K562 (cell line): ENCODE results near the gene NAA38. TPM values are rescaled to one million over a fixed set of nuclear protein-coding genes. Genes with fewer than 3 reads are reported as not detected.
A peak's percentile ranks its signal among the peaks of the same experiment; 100 is the strongest.

Experiments
- ATAC-seq: fragments of 200-7000 bp; cut with Tn5 transposase; 3 replicates; pipeline ENCODE4 v1.9.1; 2020; ENCODE audit warnings: moderate library complexity
- BruUV-seq: library from RNA; stranded (reverse); fragments of 400-500 nt; replicated peaks from 2 replicates; lab custom pipeline; 2021; lab: Mats Ljungman, UMichigan
- CTCF ChIA-PET: fragments of 300-600 bp; formaldehyde crosslinking; extraction: SDS; loops from one replicate; lab custom pipeline; 2021; ENCODE audit warnings: low intra/inter-chr PET ratio; lab: Yijun Ruan, JAX
- POLR2A ChIA-PET: fragments of 300-600, 350-650 bp; sonication (Branson Sonifier 250); formaldehyde crosslinking; extraction: SDS; loops from one replicate; lab custom pipeline; 2021; ENCODE audit warnings: antibody characterized with exemption, inconsistent platforms; lab: Yijun Ruan, JAX
- DNase-seq, 4 experiments: peaks; one replicate each; pipeline versions ENCODE4 v3.0.0 to v3.0.0-alpha.2; 2011 to 2018; ENCODE audit warnings: low spot score in 3 of 4, mixed read lengths in 3 of 4; ENCODE audit errors: extremely low read depth in 1 of 4
- FAIRE-seq: peaks from 2 replicates; lab custom pipeline; 2011; peaks lifted over from hg19 to GRCh38; lab: Jason Lieb, UNC
- H2AFZ ChIP-seq: 2 replicates; pipeline ENCODE4 v1.6.0; 2011; ENCODE audit warnings: low read depth, low read length, control low read depth, inconsistent platforms
- H3K27ac ChIP-seq: fragments of 200-600 bp; 3 replicates; pipeline ENCODE4 v1.8.0; 2011; ENCODE audit warnings: low read depth, mild to moderate bottlenecking, control low read depth, inconsistent platforms, low read length, moderate library complexity, mixed read lengths; ENCODE audit errors: extremely low read depth
- H3K27me3 ChIP-seq, 2 experiments: fragments of 300-600 bp in 1 of 2; 2 replicates in 1 of 2; 3 replicates in 1 of 2; pipeline versions ENCODE4 v1.6.0 to v1.8.0; 2011; ENCODE audit warnings: inconsistent platforms in 2 of 2, low read length in 2 of 2, mild to moderate bottlenecking in 1 of 2, mixed read lengths in 1 of 2, moderate library complexity in 1 of 2; ENCODE audit not compliant: control insufficient read depth in 2 of 2, insufficient read depth in 2 of 2
- H3K36me3 ChIP-seq: fragments of 300-600 bp; 3 replicates; pipeline ENCODE4 v1.8.0; 2011; ENCODE audit warnings: mild to moderate bottlenecking, low read length, inconsistent platforms; ENCODE audit not compliant: control insufficient read depth, insufficient read depth
- H3K4me1 ChIP-seq, 2 experiments: fragments of 200-600 bp in 1 of 2; replicated peaks in 1 of 2; 2 replicates in 1 of 2; 3 replicates in 1 of 2; pipeline versions ENCODE4 v1.5.1 to v1.8.0; 2011; ENCODE audit warnings: inconsistent platforms in 2 of 2, low read length in 2 of 2, mild to moderate bottlenecking in 1 of 2, mixed read lengths in 1 of 2, moderate library complexity in 1 of 2; ENCODE audit not compliant: control insufficient read depth in 2 of 2, insufficient read depth in 2 of 2
- H3K4me2 ChIP-seq: 2 replicates; pipeline ENCODE4 v1.6.1; 2011; ENCODE audit warnings: low read length, control low read depth, inconsistent platforms, mixed read lengths; ENCODE audit not compliant: insufficient read depth
- H3K4me3 ChIP-seq: fragments of 200-600 bp; sonication (generic), shearing (Covaris generic); 2 replicates; pipeline ENCODE4 v1.5.1; 2016; ENCODE audit warnings: control low read depth, inconsistent platforms
- H3K79me2 ChIP-seq: fragments of 200-600 bp; 3 replicates; pipeline ENCODE4 v1.8.0; 2011; ENCODE audit warnings: low read length, inconsistent platforms; ENCODE audit not compliant: control insufficient read depth, insufficient read depth
- H3K9ac ChIP-seq, 2 experiments: 2 replicates each; pipeline versions ENCODE4 v1.6.0 to v1.6.1; 2011; ENCODE audit warnings: low read depth in 2 of 2, low read length in 2 of 2, control low read depth in 1 of 2, inconsistent platforms in 1 of 2, mild to moderate bottlenecking in 1 of 2, mixed read lengths in 1 of 2; ENCODE audit not compliant: insufficient read depth in 1 of 2
- H3K9me1 ChIP-seq: one replicate; pipeline ENCODE4 v1.6.0; 2011; ENCODE audit warnings: inconsistent platforms, mild to moderate bottlenecking, low read length, moderate library complexity; ENCODE audit not compliant: control insufficient read depth, insufficient read depth
- H3K9me3 ChIP-seq: replicated peaks from 2 replicates; pipeline ENCODE4 v1.5.1; 2011; ENCODE audit warnings: low read depth, low read length, inconsistent platforms; ENCODE audit not compliant: control insufficient read depth, insufficient read depth
- H4K20me1 ChIP-seq: replicated peaks from 2 replicates; pipeline ENCODE4 v1.6.1; 2011; ENCODE audit warnings: low read length, inconsistent platforms, mixed read lengths; ENCODE audit not compliant: control insufficient read depth, insufficient read depth
- HDAC8 ChIP-seq: fragments of 450-650 bp; IDR thresholded peaks from 2 replicates; pipeline ENCODE4 v1.6.1; 2016; ENCODE audit warnings: mild to moderate bottlenecking, missing genetic modification characterization, moderate library complexity, missing compliant biosample characterization
- HEY1 ChIP-seq: fragments of 250-450 bp; sonication (Bioruptor Pico); IDR thresholded peaks from 2 replicates; pipeline ENCODE4 v1.5.0; 2020; ENCODE audit warnings: mild to moderate bottlenecking, moderate library complexity, borderline replicate concordance
- MEF2D ChIP-seq: conservative IDR thresholded peaks from 2 replicates; pipeline ENCODE4 v1.6.1; 2016; ENCODE audit warnings: low read depth, missing genetic modification characterization, missing compliant biosample characterization
- MTA1 ChIP-seq: fragments of 450-650 bp; IDR thresholded peaks from 2 replicates; pipeline ENCODE4 v1.6.1; 2017; ENCODE audit warnings: borderline replicate concordance
- NFIC ChIP-seq: fragments of 450-650 bp; IDR thresholded peaks from 2 replicates; pipeline ENCODE4 v1.6.1; 2017; ENCODE audit warnings: mild to moderate bottlenecking, inconsistent platforms
- PPARD ChIP-seq: fragments of 250-450 bp; sonication (Bioruptor Pico); IDR thresholded peaks from 2 replicates; pipeline ENCODE4 v1.8.0; 2022; ENCODE audit warnings: inconsistent platforms, mild to moderate bottlenecking, moderate library complexity
- ZNF431 ChIP-seq: sonication (generic); formaldehyde crosslinking; IDR thresholded peaks from 2 replicates; pipeline ENCODE4 v1.8.0; 2022; ENCODE audit warnings: mild to moderate bottlenecking, missing genetic modification reagents
- WGBS: fragments of 100-300 bp; shearing (Covaris generic); methylation state at CpG from one replicate; pipeline ENCODE4 v1.1.6; 2016; ENCODE audit warnings: low coverage, mixed read lengths; ENCODE audit not compliant: insufficient coverage; ENCODE audit errors: missing lambda C conversion rate; 5-methylcytosine and 5-hydroxymethylcytosine counted together
- in situ Hi-C: fragments of 300-500 bp; cut with MboI; formaldehyde crosslinking; loops from 4 replicates; pipeline ENCODE4 v1.15.0; 2018; ENCODE audit warnings: inconsistent platforms, mixed read lengths
- intact Hi-C: fragments of 100-400 bp; cut with micrococcal nuclease; formaldehyde crosslinking; loops from 2 replicates; pipeline ENCODE4 v1.14.2; 2022
- polyA plus RNA-seq, 8 experiments: library from polyadenylated mRNA; depleted of rRNA in 4 of 8; stranded (reverse) in 5 of 8; unstranded in 3 of 8; fragments of >200 nt; fragmentation: Nextera tagmentation in 2 of 8; fragmentation: Illumina TruSeq in 1 of 8; extraction: Ambion mirVana in 2 of 8; extraction: Trizol in 1 of 8; gene quantifications; 2 replicates each; pipeline versions ENCODE4 v1.2.1 to v1.2.3, GENCODE V29; 2011 to 2014; ENCODE audit warnings: inconsistent platforms in 1 of 8, missing spikeins in 1 of 8
- total RNA-seq, 7 experiments: library from RNA; depleted of rRNA in 6 of 7; stranded (reverse); fragments of >200 nt in 6 of 7; fragmentation: Illumina TruSeq in 2 of 7; extraction: Trizol in 2 of 7; gene quantifications; 2 replicates each; pipeline versions ENCODE4 v1.2.1 to v1.2.3, GENCODE V29; 2011 to 2021; ENCODE audit warnings: low replicate concordance in 1 of 7

The NAA38 gene
- total and polyA plus RNA-seq, 9 of the 15 experiments (the other 6 are each of a cell fraction or from before 2014, with no cell fraction given), result 16.4 to 99.8 (median 57.3) TPM

GRCh38 chr17:7897090-7897489, 39.7 kb upstream of the NAA38 start:
- Histone ChIP-seq H2AFZ (no peak overlapping the region), H3K9me3 (no peaks in the 10 kb centered on the region), H3K36me3 (peaks cover 66% of the 10 kb centered on the region), H3K79me2 (no peaks in the 10 kb centered on the region), H3K9ac (no peak overlapping the region), H3K4me1 (no peaks in the 10 kb centered on the region), H3K27me3 (no peaks in the 10 kb centered on the region), H4K20me1 (no peaks in the 10 kb centered on the region), H3K4me2 (no peak overlapping the region), H3K27ac (no peak overlapping the region)
- FAIRE-seq (no peak), DNase-seq (no peak), ATAC-seq (no peak)
- in situ Hi-C loops, result no loop called here
- POLR2A ChIA-PET, result interaction anchor here (0.6 to 1.1 kb wide), 2 partner anchors 19 to 133 kb away, joined by 3 read pairs; partner anchors contain the start of gene RNF227
- no TSS peak for BruUV-seq
- CTCF ChIA-PET, result interaction anchor here (1.2 to 2.5 kb wide), 2 partner anchors 35 to 154 kb away, joined by 5 to 38 read pairs; no protein-coding TSS in a partner anchor
- TF ChIP-seq NFIC (peak; percentile 81), ZNF431 (CRISPR knock-in tag) (no peak)
- TF ChIP-seq, all 486 proteins: peak for 1
- intact Hi-C loops, result loop anchor here (1.0 to 10.0 kb wide), 3 partner anchors 35 to 155 kb away; partner anchors contain the start of gene KDM6B
- WGBS, result 72% methylated on average over 7 of the region's 13 CpGs
- no peak overlapping the region for H3K4me3 ChIP-seq
- H3K9me1 ChIP-seq, result no peaks in the 10 kb centered on the region

GRCh38 chr17:7894866-7895265, 37.5 kb upstream of the NAA38 start:
- WGBS, result 84% methylated on average over 2 of the region's 8 CpGs
- in situ Hi-C loops (no loop called here), intact Hi-C loops (loop anchor here (5.0 to 10.0 kb wide), 2 partner anchors 60 to 153 kb away; partner anchors contain the start of gene KDM6B)
- FAIRE-seq (no peak), ATAC-seq (no peak), DNase-seq (no peak)
- Histone ChIP-seq H3K27ac (no peak overlapping the region), H3K4me3 (no peak overlapping the region), H3K9me1 (no peaks in the 10 kb centered on the region), H2AFZ (no peak overlapping the region), H3K79me2 (no peaks in the 10 kb centered on the region), H3K9ac (no peak overlapping the region), H3K4me1 (no peaks in the 10 kb centered on the region; a peak in 1 of 5 replicates), H4K20me1 (no peaks in the 10 kb centered on the region), H3K9me3 (no peaks in the 10 kb centered on the region), H3K4me2 (no peak overlapping the region), H3K36me3 (peaks cover 64% of the 10 kb centered on the region), H3K27me3 (no peaks in the 10 kb centered on the region)
- ChIA-PET POLR2A (no interaction called here), CTCF (no interaction called here)
- no TSS peak for BruUV-seq
- TF ChIP-seq PPARD (CRISPR knock-in tag) (no peak), MTA1 (no peak), HDAC8 (tag) (no peak), MEF2D (tag) (no peak), HEY1 (CRISPR knock-in tag) (no peak)
